ENCODE data around the gene KCNG2.

KCNG2 gene

GRCh38 chr18:79884294-79884962 lies 86.7 kb downstream of the KCNG2 start:
- no peak for DNase-seq (ENCODE audit: low read depth, low spot score)

DNA sequence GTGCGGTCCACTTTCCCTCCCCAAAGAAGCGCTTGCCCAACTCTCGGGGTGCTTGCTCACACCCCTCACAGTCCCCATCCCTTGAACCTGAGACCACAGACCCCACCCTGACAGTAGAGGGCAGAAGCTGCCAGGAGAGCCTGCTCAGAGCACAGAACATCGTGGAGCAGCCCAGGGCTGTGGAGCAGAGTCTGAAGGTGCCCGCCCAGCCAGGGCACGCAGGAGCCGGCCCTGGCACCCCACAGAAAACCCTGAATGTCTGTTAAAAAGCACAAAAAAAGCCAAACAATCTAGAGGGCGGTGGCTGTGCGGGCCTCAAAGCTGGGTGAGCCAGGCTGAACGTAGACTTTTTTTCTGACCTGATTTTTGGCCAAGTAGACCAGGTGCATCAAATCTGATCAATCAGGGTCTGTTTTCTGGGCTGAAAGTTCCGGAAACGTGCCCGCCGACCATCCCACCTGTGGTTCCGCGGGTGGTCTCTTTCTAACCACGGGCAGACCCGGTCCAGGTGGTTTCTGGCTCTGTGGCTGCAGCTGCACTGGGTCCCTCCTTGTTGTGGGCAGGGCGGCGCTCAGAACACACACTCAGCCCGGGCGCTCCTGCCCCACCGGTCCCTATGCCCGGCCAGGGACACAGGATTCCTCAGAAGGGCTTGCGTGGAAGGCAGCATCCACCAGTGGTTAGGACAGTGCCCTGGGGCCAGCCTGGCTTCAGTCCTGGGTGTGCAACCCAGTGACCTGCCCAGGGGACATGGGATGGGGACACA lies 87.4 kb downstream of the KCNG2 start:
- DNase-seq (ENCODE audit: low read depth, low spot score): no peak

DNA sequence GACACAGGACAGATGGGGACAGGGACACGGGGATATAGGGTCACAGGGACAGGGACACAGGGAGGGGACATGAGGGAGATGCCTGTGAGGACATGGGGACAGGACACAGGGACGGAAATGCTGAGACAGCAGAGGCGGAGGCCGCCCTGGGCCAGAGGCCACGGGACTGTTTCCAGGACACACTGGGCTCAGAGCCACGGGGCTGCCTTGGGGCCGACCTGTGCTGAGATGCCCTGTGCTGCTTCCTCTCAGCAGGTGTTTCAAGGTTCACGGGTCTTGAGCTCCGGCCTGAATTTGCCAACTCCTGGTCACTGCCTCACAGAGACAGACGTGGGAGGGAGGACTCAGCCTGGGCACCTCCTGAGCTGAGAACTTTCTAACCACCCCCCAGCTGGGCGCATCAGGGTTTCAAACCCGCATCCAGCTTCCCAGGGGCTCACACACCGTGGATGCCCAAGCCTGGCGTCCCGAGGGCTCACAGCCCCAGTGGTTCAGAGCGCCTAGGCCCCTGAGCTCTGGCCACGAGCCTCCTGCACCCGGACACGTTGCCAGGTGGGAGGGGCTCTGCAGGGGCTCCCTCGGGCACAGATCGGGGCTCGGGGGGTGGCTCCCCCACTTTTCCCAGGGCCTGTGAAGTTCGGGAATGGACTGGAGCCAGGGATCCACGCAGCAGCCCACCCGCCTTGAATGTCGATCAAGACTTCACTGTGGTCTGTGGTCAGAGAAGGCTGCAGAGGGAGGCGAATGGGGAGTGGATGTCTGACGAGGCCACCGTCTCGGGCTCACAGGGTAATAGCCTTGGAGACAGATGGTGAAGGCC lies 89.7 kb downstream of the KCNG2 start:
- DNase-seq (ENCODE audit: low read depth, low spot score): no peak

DNA sequence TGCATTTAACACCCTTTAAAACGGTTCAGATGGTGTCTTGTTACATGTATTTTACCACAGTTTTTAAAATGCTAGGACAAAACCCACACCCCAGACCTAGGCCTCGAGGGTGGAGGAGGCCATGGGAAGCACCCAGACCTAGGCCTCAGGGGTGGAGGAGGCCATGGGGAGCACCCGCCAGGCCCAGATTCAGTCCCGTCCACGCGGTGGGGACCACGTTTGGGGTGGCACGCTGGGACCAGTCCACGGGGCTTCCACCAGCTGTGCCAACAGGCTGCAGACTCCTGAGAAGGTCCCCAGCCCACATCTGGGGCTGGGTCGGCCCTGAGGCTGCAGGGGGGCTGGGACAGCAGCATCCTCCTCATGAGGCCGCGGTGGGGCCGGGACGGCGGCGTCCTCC lies 90.3 kb downstream of the KCNG2 start:
- DNase-seq (ENCODE audit: low read depth, low spot score): no peak

- DNase-seq (ENCODE audit: low read depth, low spot score): no peak
These were observed 91.8 kb downstream of the KCNG2 start for GRCh38 chr18:79889569-79889968.

GRCh38 chr18:79890674-79891073 lies 92.9 kb downstream of the KCNG2 start:
- no peak for DNase-seq (ENCODE audit: low read depth, low spot score)

DNA sequence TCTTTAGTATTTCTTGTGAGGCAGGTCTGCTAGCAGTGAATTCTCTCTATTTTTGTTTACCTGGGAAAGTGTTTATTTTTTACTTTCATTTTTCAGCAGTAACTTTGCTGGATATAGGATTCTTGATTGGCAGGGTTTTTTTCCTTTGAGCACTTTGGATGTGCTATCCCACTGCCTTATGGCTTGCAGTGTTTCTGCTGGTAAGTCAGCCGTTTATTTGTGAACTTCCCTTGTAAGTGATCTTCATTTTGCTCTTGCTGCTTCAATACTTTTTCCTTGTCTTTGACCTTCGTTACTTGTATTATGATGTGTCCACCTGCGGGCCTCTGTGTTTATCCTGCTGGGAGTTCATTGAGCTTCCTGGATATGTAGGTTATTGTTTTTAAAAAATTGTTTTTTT lies 99.0 kb downstream of the KCNG2 start:
- DNase-seq (ENCODE audit: low read depth, low spot score): no peak

DNA sequence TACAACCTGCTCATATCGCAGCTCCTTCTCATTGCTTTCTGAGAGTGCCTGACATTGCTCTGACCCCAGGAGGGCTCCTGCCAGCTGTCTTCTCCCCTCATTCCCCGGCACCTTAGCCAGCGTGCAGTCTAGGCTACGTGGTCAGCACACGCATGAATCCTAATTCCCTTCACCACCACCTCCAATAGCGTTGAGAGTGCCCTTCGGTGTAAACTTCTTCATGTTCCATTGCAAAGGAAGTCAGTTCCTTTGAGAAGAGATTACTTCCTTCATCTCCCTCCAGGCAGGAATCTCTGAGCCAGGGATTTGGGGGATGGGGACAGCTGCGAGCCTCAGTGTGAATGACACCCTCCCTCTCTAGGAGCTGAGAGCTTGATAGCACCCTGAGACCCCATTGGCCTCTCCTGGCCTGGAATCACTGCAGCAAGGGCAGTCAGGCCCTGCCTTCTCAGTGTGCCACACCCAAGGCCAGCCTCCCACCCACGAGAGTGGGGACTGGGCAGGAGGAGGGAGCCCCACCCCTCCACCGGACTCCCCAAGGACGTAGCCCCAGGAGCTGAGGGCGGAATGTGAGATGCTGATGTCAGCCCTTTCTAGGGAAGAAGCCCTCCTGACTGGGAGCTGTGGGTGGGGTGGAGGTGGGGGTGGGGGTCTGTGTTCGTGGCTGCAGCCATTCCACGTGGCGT lies 100.3 kb downstream of the KCNG2 start:
- DNase-seq (ENCODE audit: low read depth, low spot score): no peak

DNA sequence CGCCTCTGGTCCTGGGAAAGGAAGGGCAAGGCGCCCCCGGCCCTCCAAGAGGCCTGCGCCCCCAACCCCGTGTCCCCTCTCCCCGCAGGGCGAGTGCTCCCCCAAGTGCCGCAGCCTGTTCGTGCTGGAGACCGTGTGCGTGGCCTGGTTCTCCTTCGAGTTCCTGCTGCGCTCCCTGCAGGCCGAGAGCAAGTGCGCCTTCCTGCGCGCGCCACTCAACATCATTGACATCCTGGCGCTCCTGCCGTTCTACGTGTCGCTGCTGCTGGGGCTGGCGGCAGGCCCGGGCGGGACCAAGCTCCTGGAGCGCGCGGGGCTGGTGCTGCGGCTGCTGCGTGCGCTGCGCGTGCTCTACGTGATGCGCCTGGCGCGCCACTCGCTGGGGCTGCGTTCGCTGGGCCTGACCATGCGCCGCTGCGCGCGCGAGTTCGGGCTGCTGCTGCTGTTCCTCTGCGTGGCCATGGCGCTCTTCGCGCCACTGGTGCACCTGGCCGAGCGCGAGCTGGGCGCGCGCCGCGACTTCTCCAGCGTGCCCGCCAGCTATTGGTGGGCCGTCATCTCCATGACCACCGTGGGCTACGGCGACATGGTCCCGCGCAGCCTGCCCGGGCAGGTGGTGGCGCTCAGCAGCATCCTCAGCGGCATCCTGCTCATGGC lies 101.3 kb downstream of the KCNG2 start:
- no peak for DNase-seq (ENCODE audit: low read depth, low spot score)

DNA sequence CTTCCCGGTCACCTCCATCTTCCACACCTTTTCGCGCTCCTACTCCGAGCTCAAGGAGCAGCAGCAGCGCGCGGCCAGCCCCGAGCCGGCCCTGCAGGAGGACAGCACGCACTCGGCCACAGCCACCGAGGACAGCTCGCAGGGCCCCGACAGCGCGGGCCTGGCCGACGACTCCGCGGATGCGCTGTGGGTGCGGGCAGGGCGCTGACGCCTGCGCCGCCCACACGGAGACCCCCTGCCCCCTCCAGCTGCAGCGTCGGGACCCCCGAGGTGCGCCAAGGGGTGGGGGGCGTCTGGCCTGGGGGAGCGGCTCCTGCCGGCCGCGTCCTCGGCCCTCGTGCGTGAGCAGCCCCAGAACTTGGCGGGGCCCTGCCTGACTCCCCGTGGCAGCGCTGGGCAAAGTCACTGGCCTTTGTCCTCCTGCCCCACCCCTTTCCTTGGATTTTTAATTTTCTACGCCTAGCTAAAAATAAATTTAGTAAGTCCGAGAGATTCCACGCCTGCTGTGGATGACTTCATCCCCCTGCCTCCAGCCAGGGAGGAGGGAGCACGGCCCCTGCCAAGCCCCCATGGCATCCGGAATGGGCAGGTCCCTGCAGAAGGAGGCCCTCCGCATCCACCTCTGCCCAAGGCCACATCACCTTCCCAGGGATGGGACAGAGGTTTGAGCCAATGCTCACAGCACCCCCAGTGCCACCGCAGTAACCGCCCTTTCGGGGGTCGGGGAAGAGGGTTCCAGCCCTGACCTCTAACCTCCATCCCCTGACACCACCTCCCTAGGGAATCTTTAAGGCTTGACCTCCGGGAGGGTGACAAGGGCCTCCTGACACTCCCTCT lies 102.1 kb downstream of the KCNG2 start:
- DNase-seq (ENCODE audit: low read depth, low spot score): no peak

GRCh38 chr18:79900610-79901570 lies 103.2 kb downstream of the KCNG2 start:
- no peak for DNase-seq (ENCODE audit: low read depth, low spot score)

GRCh38 chr18:79901665-79902064 lies 103.9 kb downstream of the KCNG2 start:
- DNase-seq (ENCODE audit: low read depth, low spot score): no peak

- no peak for DNase-seq (ENCODE audit: low read depth, low spot score)
These were observed 104.3 kb downstream of the KCNG2 start for GRCh38 chr18:79902075-79902474.

GRCh38 chr18:79902640-79903039 lies 104.9 kb downstream of the KCNG2 start:
- DNase-seq (ENCODE audit: low read depth, low spot score): no peak

- DNase-seq (ENCODE audit: low read depth, low spot score): no peak
These were observed 105.4 kb downstream of the KCNG2 start for GRCh38 chr18:79903071-79903635.

DNA sequence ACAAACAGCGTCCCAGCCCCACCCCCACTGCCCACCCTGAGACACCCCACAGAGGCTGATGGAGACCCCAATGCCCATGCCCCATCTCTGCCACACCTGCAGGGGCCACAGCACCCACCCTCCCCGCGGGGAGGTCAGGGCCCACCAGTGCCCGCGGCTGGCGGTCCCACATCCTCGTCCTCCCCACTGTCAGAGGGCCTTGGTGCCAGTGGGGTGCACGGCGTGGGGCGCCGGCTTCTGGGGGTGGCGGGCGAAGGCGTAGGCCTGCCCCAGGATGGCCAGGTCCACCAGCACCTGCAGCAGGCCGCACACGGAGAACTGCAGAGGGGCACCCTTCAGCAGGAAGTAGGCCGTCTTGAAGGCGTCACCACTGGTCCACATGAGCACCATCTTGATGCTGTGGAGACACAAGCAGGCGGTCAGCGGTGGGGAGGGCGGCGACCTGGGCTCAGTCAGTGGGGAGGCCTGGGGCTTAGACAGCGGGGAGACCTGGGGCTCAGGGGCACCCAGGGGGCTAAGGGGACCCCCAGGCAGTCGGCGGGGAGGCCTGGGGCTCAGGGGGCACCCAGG lies 106.1 kb downstream of the KCNG2 start:
- no peak for DNase-seq (ENCODE audit: low read depth, low spot score)

- no peak for DNase-seq (ENCODE audit: low read depth, low spot score)
These were observed 106.8 kb downstream of the KCNG2 start for GRCh38 chr18:79904357-79905147.

- DNase-seq (ENCODE audit: low read depth, low spot score): no peak
These were observed 107.7 kb downstream of the KCNG2 start for GRCh38 chr18:79905389-79905911.

All from activated CD4-positive, CD25-positive, alpha-beta regulatory T cell treated with anti-CD3 and anti-CD28 coated beads, Interleukin-2, amount 50 U/mL, for 16 hours (primary cell).